Measurements from ENCODE around the gene DVL2. TPM values are rescaled to one million over a fixed set of nuclear protein-coding genes. Genes with fewer than 3 reads are reported as not detected.

DVL2 gene
- total RNA-seq, 1 experiment from 2014 or later: 45.3 TPM

DNA sequence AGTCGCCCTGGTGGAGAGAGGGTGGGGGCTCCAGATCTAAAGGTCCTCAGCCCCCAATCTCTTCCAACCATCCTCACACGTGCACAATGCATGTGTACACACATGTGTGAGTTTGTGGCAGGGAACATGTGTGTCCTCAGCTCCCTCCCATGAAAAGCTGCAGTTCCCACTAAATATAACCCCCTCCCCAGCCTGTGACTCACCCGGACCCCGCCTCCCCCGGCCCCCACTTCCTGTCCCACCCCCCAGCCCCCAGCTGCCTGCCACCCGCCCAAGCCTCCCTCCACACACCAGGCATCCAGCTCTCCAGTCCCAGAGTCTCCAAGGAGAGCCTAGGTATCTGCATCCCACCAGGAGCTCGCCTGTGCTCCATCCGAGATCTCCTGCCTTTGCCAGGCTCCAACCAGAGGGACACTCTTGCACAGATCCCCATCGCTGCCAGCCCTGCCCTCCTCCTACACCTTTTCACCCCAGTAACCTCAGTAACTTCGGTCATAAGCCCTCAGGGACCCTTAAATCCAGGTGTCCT, 18.6 kb downstream of the DVL2 start:
- H3K4me3 ChIP-seq: no peak overlapping the region
- H3K27ac ChIP-seq: no peak overlapping the region
- no peaks in the 10 kb centered on the region for H3K27me3 ChIP-seq (replicated peaks)
- H3K4me1 ChIP-seq (replicated peaks): peaks cover 50% of the 10 kb centered on the region
- no peaks in the 10 kb centered on the region for H3K9me3 ChIP-seq (replicated peaks)
- H3K36me3 ChIP-seq: peaks cover 11% of the 10 kb centered on the region
- no peak for DNase-seq (ENCODE audit: low read depth in 1 of 2, low spot score in 2 of 2)

DNA sequence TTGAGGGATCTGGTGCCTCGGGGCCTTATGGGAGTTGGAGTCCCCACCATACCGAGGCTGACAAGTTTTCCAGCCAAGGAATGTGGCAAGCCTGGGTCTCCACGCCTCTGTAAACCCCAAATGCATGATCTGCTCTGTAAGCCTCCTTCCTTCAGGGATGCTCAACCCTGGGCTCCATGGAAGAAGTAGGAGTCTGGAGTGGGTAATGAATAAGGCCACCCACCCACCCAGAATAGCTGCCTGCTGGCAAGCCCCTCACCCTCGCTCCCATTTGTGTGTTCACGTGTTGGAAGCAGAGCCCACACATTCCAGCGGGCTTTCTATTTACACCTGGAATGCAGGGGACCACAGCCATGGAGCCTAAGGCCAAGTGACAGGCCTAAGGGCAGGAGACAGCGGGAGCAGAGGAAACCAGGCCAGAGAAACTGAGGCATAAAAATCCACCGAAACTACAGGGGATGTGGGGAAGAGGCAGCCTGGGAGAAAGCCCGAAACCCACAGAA, 19.1 kb downstream of the DVL2 start:
- Histone ChIP-seq H3K27me3 (replicated peaks) (no peaks in the 10 kb centered on the region), H3K4me1 (replicated peaks) (peaks cover 45% of the 10 kb centered on the region), H3K27ac (no peak overlapping the region), H3K4me3 (peak overlapping the region; percentile 28), H3K36me3 (peaks cover 5% of the 10 kb centered on the region), H3K9me3 (replicated peaks) (no peaks in the 10 kb centered on the region)
- no peak for DNase-seq (ENCODE audit: low read depth in 1 of 2, low spot score in 2 of 2)

- Histone ChIP-seq H3K36me3 (no peaks in the 10 kb centered on the region), H3K27ac (peak overlapping the region; percentile 18), H3K4me3 (peak overlapping the region; percentile 28), H3K9me3 (replicated peaks) (no peaks in the 10 kb centered on the region), H3K4me1 (replicated peaks) (peaks cover 42% of the 10 kb centered on the region), H3K27me3 (replicated peaks) (no peaks in the 10 kb centered on the region)
- peak; percentile 87 to 98 for DNase-seq (ENCODE audit: low read depth in 1 of 2, low spot score in 2 of 2)
Observed at GRCh38 chr17:7214300-7215135, 19.8 kb downstream of the DVL2 start.

DNA sequence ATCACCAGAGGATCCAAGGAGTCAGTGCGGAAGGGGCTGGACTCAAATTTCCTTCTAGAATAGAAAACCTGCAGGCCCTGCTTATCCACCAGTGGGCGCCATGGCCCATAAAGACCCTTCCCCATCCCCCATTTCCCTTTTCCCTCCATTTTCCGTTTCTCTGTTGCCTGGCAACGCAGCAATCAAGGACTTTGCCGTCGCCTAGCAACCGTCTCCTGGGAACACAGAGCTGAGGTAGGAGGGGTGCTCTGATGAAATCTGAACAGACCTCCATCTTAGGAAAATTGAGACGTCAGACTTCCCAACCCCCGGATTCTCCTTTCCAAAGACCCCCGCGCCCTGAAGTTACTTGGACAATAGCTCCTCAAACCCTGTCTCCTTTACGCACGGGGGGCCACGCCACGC, 20.4 kb downstream of the DVL2 start:
- peak overlapping the region; percentile 18 for H3K27ac ChIP-seq
- no peaks in the 10 kb centered on the region for H3K36me3 ChIP-seq
- H3K4me3 ChIP-seq: peak overlapping the region; percentile 28
- H3K9me3 ChIP-seq (replicated peaks): no peaks in the 10 kb centered on the region
- peaks cover 37% of the 10 kb centered on the region for H3K4me1 ChIP-seq (replicated peaks)
- H3K27me3 ChIP-seq (replicated peaks): no peaks in the 10 kb centered on the region
- no peak for DNase-seq (ENCODE audit: low read depth in 1 of 2, low spot score in 2 of 2)

GRCh38 chr17:7211491-7212273, 22.6 kb downstream of the DVL2 start:
- Histone ChIP-seq H3K4me3 (no peak overlapping the region), H3K9me3 (replicated peaks) (no peaks in the 10 kb centered on the region), H3K4me1 (replicated peaks) (peaks cover 27% of the 10 kb centered on the region), H3K36me3 (no peaks in the 10 kb centered on the region), H3K27me3 (replicated peaks) (no peaks in the 10 kb centered on the region), H3K27ac (no peak overlapping the region)
- DNase-seq (ENCODE audit: low read depth in 1 of 2, low spot score in 2 of 2): no peak

- Histone ChIP-seq H3K4me3 (no peak overlapping the region), H3K9me3 (replicated peaks) (no peaks in the 10 kb centered on the region), H3K36me3 (no peaks in the 10 kb centered on the region), H3K27me3 (replicated peaks) (no peaks in the 10 kb centered on the region), H3K4me1 (replicated peaks) (peaks cover 11% of the 10 kb centered on the region), H3K27ac (no peak overlapping the region)
- DNase-seq (ENCODE audit: low read depth in 1 of 2, low spot score in 2 of 2): no peak
Observed at GRCh38 chr17:7208754-7209460, 25.4 kb downstream of the DVL2 start.

DNA sequence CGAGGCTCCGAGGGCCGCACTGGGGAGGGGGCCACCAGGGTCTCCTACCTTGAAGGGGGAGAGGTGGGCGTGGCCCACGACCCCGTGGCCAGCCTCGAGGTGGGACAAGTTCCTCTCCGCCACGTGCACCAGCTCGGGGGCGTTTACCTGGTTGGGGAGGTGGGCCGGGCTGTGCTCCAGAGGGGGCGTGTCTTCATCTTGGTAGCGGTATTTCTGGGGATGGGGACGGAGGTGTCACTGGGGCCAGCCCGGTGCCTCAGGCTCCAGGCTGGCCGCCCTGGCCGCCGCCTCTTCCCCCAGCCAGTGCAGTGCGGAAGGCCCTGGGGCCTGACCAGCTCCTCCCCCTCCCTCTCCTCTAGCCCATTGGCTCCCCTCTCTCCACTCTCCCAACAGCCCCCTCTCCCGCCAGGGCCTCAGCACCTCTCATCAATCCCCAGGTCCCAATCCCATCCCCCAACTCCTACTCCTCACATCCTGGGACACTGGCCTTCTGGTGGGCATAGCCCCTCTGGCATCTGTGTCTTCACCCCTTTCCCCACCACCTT, 26.2 kb downstream of the DVL2 start:
- no peak overlapping the region for H3K4me3 ChIP-seq
- no peak for DNase-seq (ENCODE audit: low read depth in 1 of 2, low spot score in 2 of 2)
- H3K27ac ChIP-seq: no peak overlapping the region
- no peaks in the 10 kb centered on the region for H3K27me3 ChIP-seq (replicated peaks)
- H3K9me3 ChIP-seq (replicated peaks): no peaks in the 10 kb centered on the region
- peaks cover 7% of the 10 kb centered on the region; the same call in 1 of the 2 replicates for H3K4me1 ChIP-seq (replicated peaks)
- no peaks in the 10 kb centered on the region; the same call in 1 of the 2 replicates for H3K36me3 ChIP-seq

- H3K27me3 ChIP-seq (replicated peaks): no peaks in the 10 kb centered on the region
- no peaks in the 10 kb centered on the region for H3K9me3 ChIP-seq (replicated peaks)
- no peak overlapping the region for H3K4me3 ChIP-seq
- DNase-seq (ENCODE audit: low read depth in 1 of 2, low spot score in 2 of 2): no peak
- peaks cover 3% of the 10 kb centered on the region; the same call in 1 of the 2 replicates for H3K36me3 ChIP-seq
- peaks cover 7% of the 10 kb centered on the region; the same call in 1 of the 2 replicates for H3K4me1 ChIP-seq (replicated peaks)
- no peak overlapping the region for H3K27ac ChIP-seq
Observed at GRCh38 chr17:7207120-7208001, 27.0 kb downstream of the DVL2 start.

DNA sequence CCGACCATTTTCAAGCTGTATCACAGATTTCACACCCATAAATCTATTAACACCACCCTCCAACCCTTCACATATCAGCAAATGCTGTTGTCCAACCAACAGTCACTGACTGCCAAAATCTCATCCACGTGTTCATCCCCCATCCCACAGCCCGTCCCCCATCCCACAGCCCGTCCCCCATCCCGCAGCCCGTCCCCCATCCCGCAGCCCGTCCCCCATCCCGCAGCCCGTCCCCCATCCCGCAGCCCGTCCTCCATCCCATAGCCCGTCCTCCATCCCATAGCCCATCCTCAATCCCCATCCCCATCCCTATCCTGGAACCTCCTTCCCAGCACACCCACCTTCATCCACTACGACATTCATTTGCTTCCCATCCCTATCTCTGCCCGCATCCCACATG, 28.8 kb downstream of the DVL2 start:
- Histone ChIP-seq H3K27me3 (replicated peaks) (no peaks in the 10 kb centered on the region), H3K36me3 (peaks cover 10% of the 10 kb centered on the region), H3K9me3 (replicated peaks) (no peaks in the 10 kb centered on the region), H3K27ac (peak overlapping the region; percentile 2; the same call in 1 of the 2 replicates), H3K4me1 (replicated peaks) (peaks cover 7% of the 10 kb centered on the region; the same call in 1 of the 2 replicates), H3K4me3 (peak overlapping the region; percentile 36)
- DNase-seq (ENCODE audit: low read depth in 1 of 2, low spot score in 2 of 2): no peak

- DNase-seq (ENCODE audit: low read depth in 1 of 2, low spot score in 2 of 2): peak; percentile 72 to 77
- peak overlapping the region; percentile 2; the same call in 1 of the 2 replicates for H3K27ac ChIP-seq
Observed at GRCh38 chr17:7204828-7205461, 29.4 kb downstream of the DVL2 start.

DNA sequence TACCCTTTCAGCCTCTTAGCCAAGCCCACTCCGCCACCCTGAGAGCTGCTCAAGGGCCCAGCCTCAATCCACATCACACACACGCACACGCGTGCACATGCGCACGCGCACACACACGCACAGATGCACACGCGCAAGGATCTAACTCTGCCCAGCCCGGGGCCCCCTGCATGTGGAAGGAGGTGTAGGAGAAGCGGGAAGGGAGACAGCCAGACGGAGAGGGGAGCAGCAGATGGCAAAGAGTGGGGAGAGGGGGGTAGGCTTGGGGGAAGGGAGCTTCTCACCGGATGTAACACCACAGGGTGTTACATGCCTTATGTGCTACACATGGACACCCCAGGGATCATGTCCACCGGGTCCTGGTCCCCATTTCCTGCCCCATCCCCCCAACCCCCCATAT, 30.0 kb downstream of the DVL2 start:
- Histone ChIP-seq H3K4me3 (no peak overlapping the region), H3K27ac (no peak overlapping the region), H3K27me3 (replicated peaks) (no peaks in the 10 kb centered on the region), H3K9me3 (replicated peaks) (no peaks in the 10 kb centered on the region), H3K4me1 (replicated peaks) (peaks cover 7% of the 10 kb centered on the region; the same call in 1 of the 2 replicates), H3K36me3 (peaks cover 10% of the 10 kb centered on the region)
- no peak for DNase-seq (ENCODE audit: low read depth in 1 of 2, low spot score in 2 of 2)

More at GRCh38 chr17:7204828-7205461, 29.4 kb downstream of the DVL2 start:
- peak overlapping the region; percentile 36 for H3K4me3 ChIP-seq
- H3K9me3 ChIP-seq (replicated peaks): no peaks in the 10 kb centered on the region
- peaks cover 10% of the 10 kb centered on the region for H3K36me3 ChIP-seq
- peaks cover 7% of the 10 kb centered on the region; the same call in 1 of the 2 replicates for H3K4me1 ChIP-seq (replicated peaks)
- H3K27me3 ChIP-seq (replicated peaks): no peaks in the 10 kb centered on the region

DNA sequence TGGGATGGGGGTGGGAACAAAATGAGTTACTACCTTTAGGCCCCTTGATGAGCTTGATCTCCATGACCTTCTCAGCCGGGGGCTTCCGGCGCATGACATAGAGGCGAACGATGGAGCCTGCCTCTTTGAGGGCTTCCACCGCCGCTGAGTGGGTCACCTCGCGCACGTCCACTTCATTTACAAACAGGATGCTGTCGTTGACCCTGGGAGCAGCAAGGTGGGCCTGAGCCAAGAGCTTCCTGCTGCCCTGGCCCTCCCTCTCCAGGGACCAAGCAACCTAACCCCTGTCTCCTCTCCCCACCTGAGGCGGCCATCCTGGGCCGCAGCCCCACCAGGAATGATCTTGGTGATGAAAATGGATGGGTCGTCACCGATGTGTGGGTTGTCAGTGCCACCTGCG, 30.9 kb downstream of the DVL2 start:
- H3K36me3 ChIP-seq: peaks cover 10% of the 10 kb centered on the region
- H3K9me3 ChIP-seq (replicated peaks): no peaks in the 10 kb centered on the region
- H3K27ac ChIP-seq: no peak overlapping the region
- H3K27me3 ChIP-seq (replicated peaks): no peaks in the 10 kb centered on the region
- DNase-seq (ENCODE audit: low read depth in 1 of 2, low spot score in 2 of 2): no peak
- no peak overlapping the region for H3K4me3 ChIP-seq
- H3K4me1 ChIP-seq (replicated peaks): peaks cover 7% of the 10 kb centered on the region; the same call in 1 of the 2 replicates
